Activated T-cell treated with anti-CD3 and anti-CD28 coated beads, Interleukin-2, amount 50 U/mL, for 4 hours (primary cell): ENCODE measurements around the gene GPR152. TPM values are rescaled to one million over a fixed set of nuclear protein-coding genes. Genes with fewer than 3 reads are reported as not detected.

Source experiments
- ATAC-seq, 2 donors: fragments of 200-7000 bp; cut with Tn5 transposase; one replicate each; pipeline ENCODE4 v1.10.0; 2021
- DNase-seq: peaks from one replicate; pipeline ENCODE4 v3.0.0-alpha.2; 2020
- H3K27me3 Mint-ChIP-seq: one replicate; pipeline ENCODE4 v1.8.0; 2021; ENCODE audit warnings: low read depth, mixed read lengths
- H3K36me3 Mint-ChIP-seq: one replicate; pipeline ENCODE4 v1.8.0; 2022; ENCODE audit warnings: mixed read lengths; ENCODE audit not compliant: insufficient read depth
- H3K4me1 Mint-ChIP-seq: one replicate; pipeline ENCODE4 v1.8.0; 2021; ENCODE audit warnings: low read depth, mixed read lengths
- H3K4me3 Mint-ChIP-seq: one replicate; pipeline ENCODE4 v1.8.0; 2021; ENCODE audit warnings: mild to moderate bottlenecking, moderate library complexity, mixed read lengths
- H3K9me3 Mint-ChIP-seq: one replicate; pipeline ENCODE4 v1.8.0; 2021; ENCODE audit warnings: mixed read lengths
- total RNA-seq, 3 donors: library from RNA; stranded (reverse); gene quantifications; one replicate each; pipeline ENCODE4 v1.2.1, GENCODE V29; 2021

GPR152 gene
- not detected for total RNA-seq

GRCh38 chr11:67452141-67452952 lies at the start of gene GPR152:
TSS of gene GPR152 (minus strand) at chr11:67452729. CDS start at chr11:67452724, 5 bp downstream.
- H3K9me3 Mint-ChIP-seq: no peaks in the 10 kb centered on the region
- no peaks in the 10 kb centered on the region for H3K36me3 Mint-ChIP-seq
- H3K4me3 Mint-ChIP-seq: no peak within 1 kb of the TSS
- no peaks in the 10 kb centered on the region for H3K27me3 Mint-ChIP-seq
- H3K4me1 Mint-ChIP-seq: peaks cover 20% of the 10 kb centered on the region
- ATAC-seq (no peak), DNase-seq (no peak)

GRCh38 chr11:67501854-67502253 lies 49.3 kb upstream of the GPR152 start:
- ATAC-seq (no peak), DNase-seq (no peak)
- Mint-ChIP-seq H3K9me3 (no peaks in the 10 kb centered on the region), H3K4me3 (no peak overlapping the region), H3K27me3 (no peaks in the 10 kb centered on the region), H3K4me1 (peaks cover 32% of the 10 kb centered on the region), H3K36me3 (peaks cover 14% of the 10 kb centered on the region)

GRCh38 chr11:67500831-67501715 lies 48.5 kb upstream of the GPR152 start:
- no peak overlapping the region for H3K4me3 Mint-ChIP-seq
- no peaks in the 10 kb centered on the region for H3K27me3 Mint-ChIP-seq
- peaks cover 26% of the 10 kb centered on the region for H3K4me1 Mint-ChIP-seq
- no peaks in the 10 kb centered on the region for H3K9me3 Mint-ChIP-seq
- H3K36me3 Mint-ChIP-seq: peaks cover 14% of the 10 kb centered on the region
- no peak for DNase-seq
- no peak for ATAC-seq

GRCh38 chr11:67500484-67500821 lies 47.9 kb upstream of the GPR152 start:
- H3K4me3 Mint-ChIP-seq: no peak overlapping the region
- peaks cover 14% of the 10 kb centered on the region for H3K36me3 Mint-ChIP-seq
- no peak for ATAC-seq
- no peaks in the 10 kb centered on the region for H3K9me3 Mint-ChIP-seq
- no peaks in the 10 kb centered on the region for H3K27me3 Mint-ChIP-seq
- peaks cover 20% of the 10 kb centered on the region for H3K4me1 Mint-ChIP-seq
- no peak for DNase-seq

- DNase-seq (no peak), ATAC-seq (no peak)
- H3K9me3 Mint-ChIP-seq: no peaks in the 10 kb centered on the region
- peaks cover 14% of the 10 kb centered on the region for H3K36me3 Mint-ChIP-seq
- no peaks in the 10 kb centered on the region for H3K27me3 Mint-ChIP-seq
- peaks cover 19% of the 10 kb centered on the region for H3K4me1 Mint-ChIP-seq
- no peak overlapping the region for H3K4me3 Mint-ChIP-seq
These were observed 47.4 kb upstream of the GPR152 start for GRCh38 chr11:67499808-67500483.

- ATAC-seq (no peak), DNase-seq (no peak)
- Mint-ChIP-seq H3K9me3 (no peaks in the 10 kb centered on the region), H3K27me3 (no peaks in the 10 kb centered on the region), H3K4me3 (no peak overlapping the region), H3K36me3 (peaks cover 14% of the 10 kb centered on the region), H3K4me1 (peaks cover 18% of the 10 kb centered on the region)
These were observed 46.0 kb upstream of the GPR152 start for GRCh38 chr11:67498544-67498972.

- no peaks in the 10 kb centered on the region for H3K9me3 Mint-ChIP-seq
- no peaks in the 10 kb centered on the region for H3K27me3 Mint-ChIP-seq
- peaks cover 11% of the 10 kb centered on the region for H3K4me1 Mint-ChIP-seq
- no peak for DNase-seq
- ATAC-seq: no peak
- no peak overlapping the region for H3K4me3 Mint-ChIP-seq
- peaks cover 16% of the 10 kb centered on the region for H3K36me3 Mint-ChIP-seq
These were observed 45.2 kb upstream of the GPR152 start for GRCh38 chr11:67497656-67498291.

GRCh38 chr11:67496113-67496512 lies 43.6 kb upstream of the GPR152 start:
- H3K9me3 Mint-ChIP-seq: no peaks in the 10 kb centered on the region
- H3K27me3 Mint-ChIP-seq: no peaks in the 10 kb centered on the region
- ATAC-seq (no peak), DNase-seq (no peak)
- H3K4me3 Mint-ChIP-seq: no peak overlapping the region
- peaks cover 7% of the 10 kb centered on the region for H3K4me1 Mint-ChIP-seq
- H3K36me3 Mint-ChIP-seq: peaks cover 16% of the 10 kb centered on the region

GRCh38 chr11:67495234-67496005 lies 42.9 kb upstream of the GPR152 start:
- Mint-ChIP-seq H3K27me3 (no peaks in the 10 kb centered on the region), H3K9me3 (no peaks in the 10 kb centered on the region), H3K36me3 (peaks cover 11% of the 10 kb centered on the region), H3K4me3 (no peak overlapping the region), H3K4me1 (no peaks in the 10 kb centered on the region)
- no peak for DNase-seq
- ATAC-seq: no peak

- Mint-ChIP-seq H3K4me1 (peaks cover 3% of the 10 kb centered on the region), H3K36me3 (peaks cover 14% of the 10 kb centered on the region)
These were observed 42.1 kb upstream of the GPR152 start for GRCh38 chr11:67494371-67495233.

GRCh38 chr11:67493548-67494370 lies 41.2 kb upstream of the GPR152 start:
- no peak overlapping the region for H3K4me3 Mint-ChIP-seq
- no peaks in the 10 kb centered on the region for H3K27me3 Mint-ChIP-seq
- H3K36me3 Mint-ChIP-seq: peaks cover 14% of the 10 kb centered on the region
- peaks cover 7% of the 10 kb centered on the region for H3K4me1 Mint-ChIP-seq
- ATAC-seq (no peak), DNase-seq (no peak)
- H3K9me3 Mint-ChIP-seq: no peaks in the 10 kb centered on the region

More at GRCh38 chr11:67494371-67495233, 42.1 kb upstream of the GPR152 start:
- Mint-ChIP-seq H3K27me3 (no peaks in the 10 kb centered on the region), H3K9me3 (no peaks in the 10 kb centered on the region), H3K4me3 (no peak overlapping the region)
- DNase-seq (no peak), ATAC-seq (no peak)
